Measurements from ENCODE around the gene OR52W1.

Gene OR52W1, protein sequence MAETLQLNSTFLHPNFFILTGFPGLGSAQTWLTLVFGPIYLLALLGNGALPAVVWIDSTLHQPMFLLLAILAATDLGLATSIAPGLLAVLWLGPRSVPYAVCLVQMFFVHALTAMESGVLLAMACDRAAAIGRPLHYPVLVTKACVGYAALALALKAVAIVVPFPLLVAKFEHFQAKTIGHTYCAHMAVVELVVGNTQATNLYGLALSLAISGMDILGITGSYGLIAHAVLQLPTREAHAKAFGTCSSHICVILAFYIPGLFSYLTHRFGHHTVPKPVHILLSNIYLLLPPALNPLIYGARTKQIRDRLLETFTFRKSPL

DNA sequence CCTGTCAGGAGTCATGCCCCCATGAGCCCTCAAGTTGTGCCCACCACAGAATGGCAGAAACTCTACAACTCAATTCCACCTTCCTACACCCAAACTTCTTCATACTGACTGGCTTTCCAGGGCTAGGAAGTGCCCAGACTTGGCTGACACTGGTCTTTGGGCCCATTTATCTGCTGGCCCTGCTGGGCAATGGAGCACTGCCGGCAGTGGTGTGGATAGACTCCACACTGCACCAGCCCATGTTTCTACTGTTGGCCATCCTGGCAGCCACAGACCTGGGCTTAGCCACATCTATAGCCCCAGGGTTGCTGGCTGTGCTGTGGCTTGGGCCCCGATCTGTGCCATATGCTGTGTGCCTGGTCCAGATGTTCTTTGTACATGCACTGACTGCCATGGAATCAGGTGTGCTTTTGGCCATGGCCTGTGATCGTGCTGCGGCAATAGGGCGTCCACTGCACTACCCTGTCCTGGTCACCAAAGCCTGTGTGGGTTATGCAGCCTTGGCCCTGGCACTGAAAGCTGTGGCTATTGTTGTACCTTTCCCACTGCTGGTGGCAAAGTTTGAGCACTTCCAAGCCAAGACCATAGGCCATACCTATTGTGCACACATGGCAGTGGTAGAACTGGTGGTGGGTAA, at the start of gene OR52W1:
OR52W1 (plus strand) TSS at position 51 of the 637 bp plus-strand sequence; CDS start at position 51, 0 bp downstream.
- no peak for DNase-seq

DNA sequence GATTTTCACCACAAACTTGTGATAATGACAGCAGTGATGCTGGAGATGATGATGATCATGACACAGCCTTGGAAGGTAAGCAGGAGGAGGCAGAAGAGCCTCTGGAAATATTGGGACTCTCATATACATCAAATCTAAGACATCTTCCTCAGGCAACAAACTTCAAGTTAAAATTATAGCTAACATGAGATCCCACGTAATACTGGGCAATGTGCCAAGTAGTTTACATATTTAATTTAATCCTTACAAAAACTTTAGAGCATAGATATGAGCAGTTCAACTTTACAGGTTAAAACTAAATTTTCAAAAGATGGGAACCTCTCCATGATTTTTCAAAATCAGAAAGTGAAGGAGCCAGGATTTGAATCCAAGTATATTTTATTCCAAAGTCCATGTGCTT, 47.9 kb upstream of the OR52W1 start:
- DNase-seq: no peak

DNA sequence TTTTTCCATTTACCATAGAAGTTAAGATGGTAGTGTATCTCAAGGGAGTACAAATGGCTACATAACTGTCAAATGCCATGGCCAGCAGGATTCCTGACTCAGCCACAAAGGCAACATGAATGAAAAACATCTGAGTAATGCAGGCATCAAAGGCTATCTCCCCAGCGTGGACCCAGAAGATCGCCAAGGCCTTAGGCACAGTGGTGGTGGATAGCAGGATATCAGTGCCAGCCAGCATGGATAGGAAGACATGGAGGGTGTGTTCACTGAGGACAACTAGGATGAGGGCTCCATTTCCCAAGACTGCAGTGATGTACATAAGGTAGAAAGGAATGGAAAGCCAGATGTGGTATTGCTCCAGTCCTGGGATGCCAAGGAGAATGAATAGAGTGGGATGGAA, 46.9 kb upstream of the OR52W1 start:
- DNase-seq: no peak

DNA sequence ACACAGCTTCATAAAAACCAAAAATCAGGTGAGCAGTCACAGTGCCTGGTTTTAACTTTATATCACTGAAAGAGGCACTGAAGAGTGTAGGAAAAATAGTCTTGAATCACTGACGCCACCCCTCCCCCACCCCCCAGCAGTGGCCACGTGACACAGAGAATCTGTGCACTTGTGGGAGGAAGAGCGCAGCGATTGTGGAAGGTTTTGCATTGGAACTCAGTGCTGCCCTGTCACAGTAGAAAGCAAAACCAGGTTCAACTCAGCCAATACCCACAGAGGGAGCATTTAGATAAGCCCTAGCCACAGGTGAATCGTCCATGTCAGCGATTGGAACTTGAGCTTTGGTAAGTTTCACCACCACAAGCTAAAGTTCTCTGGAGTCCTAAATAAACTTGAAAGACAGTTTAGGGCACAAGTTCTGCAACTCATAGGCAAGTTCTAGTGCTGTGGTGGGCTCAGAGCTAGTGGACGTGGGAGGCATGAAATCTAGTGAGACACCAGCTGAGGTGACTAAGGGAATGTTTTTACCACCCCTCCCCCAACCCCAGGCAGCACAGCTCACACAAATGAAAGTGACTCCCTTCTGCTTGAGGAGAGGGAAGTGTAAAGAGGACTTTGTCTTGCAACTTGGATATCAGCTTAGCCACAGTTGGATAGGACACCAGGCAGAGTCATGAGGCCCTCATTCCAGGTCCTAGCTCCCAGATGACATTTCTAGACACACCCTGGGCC, 42.2 kb upstream of the OR52W1 start:
- no peak for DNase-seq

DNA sequence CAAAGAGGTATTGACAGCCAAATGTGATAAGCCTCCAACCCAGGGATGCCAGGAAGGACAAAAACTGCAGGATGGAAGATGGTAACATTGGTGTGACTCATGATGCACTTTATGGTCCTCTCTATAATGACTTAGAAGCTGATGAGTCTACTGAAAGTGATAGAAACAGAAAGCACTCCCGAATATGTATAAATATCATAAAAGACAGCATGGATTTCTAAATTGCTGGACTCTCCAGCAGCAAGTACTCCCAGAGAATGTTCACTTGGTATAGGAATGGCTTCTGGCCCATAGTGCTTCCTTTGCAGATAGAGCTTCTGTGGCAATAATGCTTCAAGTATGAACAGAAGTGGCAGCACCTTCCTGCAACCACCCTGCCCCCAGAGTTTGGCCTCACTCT, 28.8 kb upstream of the OR52W1 start, which contains the start of gene OR52B2:
OR52B2 (minus strand) TSS at position 101 of the 400 bp plus-strand sequence; CDS start at position 101, 0 bp downstream.
- DNase-seq: no peak

DNA sequence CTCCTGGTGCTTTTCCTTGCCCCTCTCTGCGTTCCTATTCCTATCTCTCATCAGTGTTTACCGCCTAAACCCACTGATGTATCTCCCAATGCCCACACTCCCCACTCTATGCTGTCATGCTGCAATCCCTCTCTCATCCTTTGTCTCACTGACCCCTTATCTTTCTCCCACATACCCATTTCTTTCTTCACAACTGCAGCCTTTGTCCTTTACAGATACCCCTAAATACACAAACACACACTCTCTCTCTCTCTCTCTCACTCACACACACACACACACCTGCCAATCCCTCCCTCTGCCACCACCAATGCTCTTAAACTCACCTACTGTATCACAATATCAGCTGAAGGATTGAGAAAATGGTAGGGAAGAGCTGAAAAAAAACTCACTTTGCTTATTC, 23.6 kb upstream of the OR52W1 start:
- DNase-seq: no peak

DNA sequence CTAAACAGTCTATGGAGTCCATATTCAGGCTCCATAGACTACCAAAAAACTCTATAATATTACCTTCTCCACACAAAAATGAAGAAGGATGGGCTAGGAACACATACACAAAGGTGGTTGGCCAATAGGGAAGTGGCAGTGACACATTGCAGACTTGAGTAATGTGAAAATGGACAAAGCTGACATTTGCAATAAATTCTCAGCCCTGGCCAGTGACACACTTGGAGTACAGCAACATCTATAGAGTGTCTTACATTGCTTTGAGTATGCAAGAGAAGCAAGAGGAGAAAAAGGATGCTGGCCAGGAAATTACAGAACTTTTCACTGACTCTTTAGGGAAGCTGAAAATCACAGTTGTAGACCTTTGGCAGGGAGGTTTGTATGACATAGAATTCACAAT, 7.3 kb upstream of the OR52W1 start:
- no peak for DNase-seq

DNA sequence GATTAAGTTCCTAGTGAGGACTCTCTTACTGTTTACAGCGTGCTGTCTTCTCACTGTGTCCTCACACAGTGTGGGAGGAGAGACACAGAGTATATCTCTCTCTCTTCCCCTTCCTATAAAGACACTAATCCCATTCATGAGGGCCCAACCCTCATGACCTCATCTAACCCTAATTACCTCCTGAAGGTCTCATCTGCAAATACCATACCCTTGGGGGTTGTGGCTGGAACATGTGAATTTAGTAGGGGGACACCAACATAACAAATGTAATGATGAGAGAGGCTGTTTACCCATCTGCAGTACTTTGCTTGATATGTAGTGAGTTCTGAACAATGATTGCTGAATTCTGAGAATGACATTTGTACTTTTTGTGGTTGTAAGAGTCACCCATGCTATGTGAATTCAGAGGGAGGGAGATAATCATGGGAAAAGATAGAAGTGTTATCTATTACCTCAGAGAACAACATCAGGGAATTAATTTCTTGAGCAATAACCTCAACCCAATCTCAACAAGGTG, 4.9 kb upstream of the OR52W1 start:
- DNase-seq: no peak

DNA sequence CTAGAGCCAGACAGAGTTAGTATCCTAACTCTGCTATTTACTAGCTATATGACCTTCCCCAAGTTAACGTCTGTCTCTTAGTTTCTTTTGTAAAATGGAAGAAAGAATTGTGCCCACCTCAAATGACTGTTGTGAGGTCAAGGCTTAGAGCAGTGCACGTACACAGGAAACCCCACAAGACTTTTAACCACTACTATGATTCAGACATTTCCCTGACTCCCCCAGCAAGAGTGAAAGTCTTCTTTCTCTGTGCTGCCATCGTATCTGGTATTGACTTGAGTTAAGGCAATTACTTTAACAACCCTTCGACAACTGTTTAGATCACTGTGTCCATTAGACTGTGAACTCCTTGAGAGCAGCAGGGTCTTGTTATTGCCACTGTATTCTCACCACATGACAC, 2.6 kb upstream of the OR52W1 start:
- DNase-seq: no peak

DNA sequence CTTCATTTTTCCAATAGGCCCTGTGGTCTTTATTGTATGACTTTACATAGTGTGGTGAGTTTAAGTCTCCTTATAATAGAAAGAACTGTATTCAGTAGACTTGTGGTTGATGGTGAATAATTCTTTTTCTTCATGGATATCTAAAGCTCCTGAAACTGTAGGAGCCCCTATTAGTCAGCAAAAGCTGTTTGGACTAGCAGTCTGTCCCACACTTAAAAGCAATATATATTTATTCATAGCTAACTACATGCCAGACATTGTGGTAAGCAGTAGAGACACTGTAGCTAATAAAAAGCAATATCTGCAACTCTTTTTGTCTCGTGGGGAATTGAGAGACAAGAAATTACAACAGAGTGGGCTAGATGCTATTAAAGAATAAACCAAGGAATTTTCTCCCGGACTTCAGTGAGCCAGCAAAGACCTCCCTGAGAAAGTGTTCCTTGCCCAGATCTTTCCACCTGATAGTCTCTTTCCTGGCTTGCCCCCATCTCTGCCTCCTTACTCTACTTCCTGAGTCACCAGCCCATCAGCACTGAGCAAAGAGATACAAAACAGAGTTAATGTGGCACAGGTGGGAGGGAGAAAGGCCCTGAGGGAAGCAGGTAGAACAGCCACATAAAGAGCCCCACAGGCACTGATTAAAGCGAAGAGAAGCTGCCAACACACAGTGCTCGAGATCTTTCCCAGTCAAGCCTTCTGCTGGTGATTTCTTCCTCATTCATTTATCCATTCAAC, 1.4 kb upstream of the OR52W1 start:
- no peak for DNase-seq

DNA sequence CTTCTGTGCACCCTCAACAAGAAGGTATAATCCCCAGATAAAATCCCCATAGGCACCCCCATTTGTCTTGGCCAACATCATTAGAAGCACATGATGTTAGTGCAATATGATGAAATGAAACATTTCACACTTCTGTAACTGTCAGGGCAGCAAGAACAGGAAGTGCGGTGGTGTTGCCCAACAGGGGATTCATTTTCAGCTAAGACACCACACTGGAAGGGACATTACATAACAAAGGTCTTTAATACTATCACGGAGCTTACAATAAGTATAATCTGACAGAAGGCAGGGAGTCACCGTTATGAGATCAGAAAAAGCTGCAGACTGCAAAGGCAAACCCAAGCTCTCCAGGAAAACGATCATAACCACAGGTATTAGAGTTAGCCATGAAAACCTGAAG, 2.0 kb downstream of the OR52W1 start:
- no peak for DNase-seq

DNA sequence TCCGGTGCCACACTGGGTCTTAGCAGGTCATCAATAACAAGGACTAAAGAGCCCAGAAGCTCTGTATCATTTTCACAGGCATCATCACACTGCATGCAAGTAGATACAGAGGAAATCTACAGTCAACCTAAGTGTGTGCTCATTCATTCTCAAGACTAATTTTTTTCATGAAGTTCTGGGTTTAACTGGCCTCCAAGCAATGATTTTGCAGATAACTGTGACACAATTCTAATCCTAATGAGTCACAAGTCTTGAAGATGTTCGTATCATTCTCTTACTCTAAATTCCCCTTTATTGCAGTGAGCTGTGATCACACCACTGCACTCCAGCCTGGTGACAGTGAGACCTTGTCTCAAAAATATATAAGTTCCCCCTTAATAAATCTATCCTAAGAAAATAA, 2.5 kb downstream of the OR52W1 start:
- no peak for DNase-seq

DNA sequence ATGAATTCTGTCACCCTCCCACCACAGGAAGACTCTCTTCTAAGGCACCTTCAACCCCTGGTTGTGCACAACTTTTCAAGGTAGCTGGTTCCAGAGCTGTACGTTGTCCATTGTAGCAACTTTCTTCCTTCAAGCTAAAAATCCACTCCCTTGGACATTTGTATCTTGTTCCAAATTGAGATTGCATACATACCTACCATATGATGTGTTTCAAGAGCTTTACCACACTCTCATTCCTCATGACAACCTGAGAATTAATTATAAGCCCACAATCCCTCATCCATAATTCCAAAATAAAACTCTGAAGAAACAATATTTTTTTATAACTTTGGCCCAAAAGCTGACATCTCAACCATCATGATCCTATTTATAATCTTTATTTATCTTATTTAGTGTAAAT, 3.0 kb downstream of the OR52W1 start:
- no peak for DNase-seq

DNA sequence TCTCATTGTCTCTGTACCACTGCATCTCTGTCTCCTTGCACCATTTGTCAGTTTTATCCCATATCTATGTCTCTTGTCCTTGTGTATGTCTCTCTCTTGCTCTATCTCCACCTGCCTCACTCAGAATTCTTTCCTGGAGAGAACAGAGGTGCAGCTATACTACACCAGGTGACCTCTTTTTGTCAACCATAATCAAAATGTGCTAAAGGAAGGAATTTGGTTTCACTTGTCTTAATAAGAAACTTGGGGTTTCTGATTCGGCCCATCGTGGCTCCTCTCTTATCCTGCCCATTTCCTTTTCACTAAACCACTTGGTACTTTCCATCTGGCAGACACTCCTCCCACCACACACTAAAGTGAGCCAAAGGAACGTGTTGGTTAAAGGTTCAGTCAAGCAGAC, 4.3 kb downstream of the OR52W1 start:
- DNase-seq: no peak

DNA sequence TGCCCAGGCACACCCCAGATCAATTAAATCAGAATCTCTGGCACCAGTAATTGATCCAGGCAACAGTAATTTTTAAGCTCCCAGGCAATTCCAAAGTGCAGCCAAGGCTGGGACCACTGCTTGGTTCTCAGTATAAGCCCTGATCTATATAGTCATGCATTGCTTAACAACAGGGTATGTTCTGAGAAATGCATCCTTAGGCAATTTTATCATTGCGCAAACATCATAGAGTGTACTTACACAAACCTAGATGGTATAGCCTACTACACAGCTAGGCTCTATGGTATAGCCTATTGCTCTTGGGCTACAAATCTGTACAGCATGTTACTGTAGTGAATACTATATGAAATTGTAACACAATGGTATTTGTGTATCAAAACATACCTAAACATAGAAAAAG, 5.7 kb downstream of the OR52W1 start:
- no peak for DNase-seq

DNA sequence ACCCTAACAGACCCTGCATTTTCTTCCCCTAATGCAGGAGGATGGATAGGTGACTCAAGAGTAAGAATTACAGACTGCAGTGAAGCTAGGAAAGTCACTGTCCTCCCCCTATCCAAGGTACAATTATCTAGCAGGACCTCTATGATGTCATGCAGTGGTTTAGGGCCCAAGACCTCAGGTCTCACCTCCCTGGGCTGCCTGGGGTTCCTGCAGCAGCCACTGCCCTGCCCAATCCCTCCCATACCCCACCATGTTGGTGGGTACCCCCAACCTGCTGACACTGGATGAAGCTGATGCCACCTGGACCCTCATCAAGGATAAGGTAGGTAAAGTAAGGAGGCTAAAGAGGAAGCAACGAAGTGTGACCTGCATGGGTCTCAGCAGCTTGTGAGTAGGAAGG, 6.3 kb downstream of the OR52W1 start, which contains the start of gene C11orf42:
C11orf42 (plus strand) TSS at position 192 of the 400 bp plus-strand sequence; CDS start at position 251, 59 bp downstream.
- DNase-seq: no peak

DNA sequence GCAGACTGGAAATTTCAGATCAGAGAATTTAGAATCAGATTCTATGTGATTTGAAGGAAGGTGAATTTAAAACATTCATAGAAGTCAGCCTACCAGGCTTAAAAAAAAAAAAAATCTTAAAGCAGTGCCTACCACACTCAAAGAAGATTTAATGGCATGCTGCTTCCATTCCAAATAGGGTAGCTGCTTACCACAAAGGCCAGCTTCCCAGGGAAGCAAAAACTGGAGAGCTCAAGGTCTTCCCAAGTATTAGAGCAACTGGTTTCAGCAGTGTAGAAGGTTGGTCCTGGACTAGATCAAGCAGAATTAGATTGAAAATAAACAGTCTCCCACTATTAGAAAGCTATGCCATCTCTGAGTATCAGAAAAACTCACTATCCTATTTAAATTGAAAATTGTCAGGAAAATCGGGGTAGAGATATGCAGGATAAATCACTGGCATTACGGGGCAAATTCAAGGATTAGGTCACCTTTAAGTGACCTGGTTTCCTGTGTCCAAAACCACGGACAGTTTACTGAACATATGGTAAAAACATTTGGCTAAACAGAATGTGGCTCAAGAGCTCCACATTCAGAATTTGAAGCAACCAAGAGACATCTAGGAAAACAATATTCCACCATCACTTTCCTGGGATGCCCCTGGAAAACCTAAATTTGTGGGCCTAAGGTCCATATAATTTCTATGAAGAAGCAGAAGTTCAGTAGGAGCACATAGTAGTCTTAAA, 7.6 kb downstream of the OR52W1 start:
- DNase-seq: no peak

DNA sequence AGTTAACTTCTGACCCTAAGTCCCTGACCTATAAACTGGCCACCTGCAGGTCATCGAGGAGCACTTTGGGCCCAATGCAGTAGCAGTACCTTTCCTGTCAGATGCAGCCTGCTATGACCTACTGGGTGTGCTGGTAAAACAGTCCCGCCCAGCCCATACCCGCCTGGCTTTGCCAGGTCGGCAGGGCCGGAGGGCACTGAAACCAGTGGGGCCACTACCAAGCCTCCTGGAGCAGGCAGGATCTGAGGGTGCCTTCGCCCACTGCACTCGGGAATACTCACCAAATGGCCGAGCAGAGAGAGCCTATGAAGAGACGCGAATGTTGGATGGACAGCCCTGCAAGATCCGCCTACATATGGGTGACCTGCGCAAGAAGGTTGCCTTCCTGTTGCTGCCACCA, 10.8 kb downstream of the OR52W1 start:
- no peak for DNase-seq

DNA sequence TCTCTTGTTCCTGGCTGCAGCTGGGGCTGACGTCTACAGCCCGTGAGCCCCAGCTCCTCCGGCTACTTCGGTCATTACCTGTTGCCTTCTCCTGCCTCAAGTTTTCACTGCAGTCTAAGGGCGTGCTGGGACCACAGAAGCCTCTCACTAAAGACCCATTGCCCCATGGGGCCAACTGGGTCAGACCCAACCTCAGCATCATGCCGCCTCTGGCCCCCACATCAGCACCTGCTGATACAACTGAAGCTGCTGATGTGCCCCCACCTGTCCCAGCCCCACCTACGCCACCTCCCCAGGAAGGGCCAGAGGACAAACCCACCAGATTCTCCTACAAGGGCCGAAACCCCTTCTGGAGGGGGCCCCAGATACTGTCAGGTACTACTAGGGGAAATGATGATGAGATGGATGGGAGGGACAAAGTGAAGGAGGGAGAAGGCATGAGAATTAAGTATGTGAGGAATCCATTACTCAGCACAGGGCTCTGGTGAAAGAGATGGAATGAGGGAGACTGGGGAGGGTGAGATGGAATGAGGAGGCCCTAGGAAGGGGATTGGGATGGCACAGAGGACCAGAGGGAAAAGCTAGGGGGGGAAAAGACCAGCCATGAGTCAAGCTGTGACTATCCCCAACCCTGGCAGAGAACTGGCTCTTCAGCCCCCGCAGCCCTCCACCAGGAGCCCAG, 11.4 kb downstream of the OR52W1 start:
- DNase-seq: no peak

DNA sequence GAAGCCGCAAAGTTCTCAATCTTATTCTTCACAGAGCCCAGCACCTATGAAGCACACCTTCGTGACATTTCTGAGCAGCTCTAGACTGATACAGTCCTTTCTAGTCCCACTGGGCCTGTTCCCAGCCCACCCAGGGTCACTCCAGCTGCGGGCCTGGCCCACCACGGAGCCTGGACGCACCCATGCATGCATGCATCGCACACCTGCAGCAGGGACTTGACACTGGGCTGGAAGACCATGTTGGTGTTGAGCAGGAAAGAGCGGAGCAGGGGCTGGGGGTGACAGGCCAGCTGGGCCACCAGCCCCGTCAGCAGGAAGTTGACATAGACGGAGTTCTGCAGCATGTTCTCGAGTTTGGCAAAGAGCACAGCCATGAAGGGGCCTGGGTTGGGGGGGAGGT, 15.5 kb downstream of the OR52W1 start:
- no peak for DNase-seq

DNA sequence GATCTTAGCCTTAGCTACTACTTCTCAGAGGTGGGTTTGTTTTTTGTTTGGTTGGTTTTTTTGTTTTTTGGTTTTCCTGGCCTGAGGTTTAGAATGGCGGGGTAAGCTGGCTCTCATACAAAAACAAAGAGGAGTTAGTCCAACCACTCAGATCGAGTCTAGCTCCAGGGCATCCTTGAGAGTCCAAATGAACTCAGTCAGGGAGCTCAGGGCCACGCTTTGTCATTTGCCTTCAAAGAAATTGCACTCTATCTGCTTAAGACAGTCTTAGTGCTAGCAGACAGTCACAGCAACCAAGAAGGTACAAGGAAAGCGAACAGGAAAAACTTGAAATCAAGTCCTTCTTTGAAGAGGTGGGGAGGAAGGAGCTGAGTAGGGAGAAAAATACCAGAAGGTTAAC, 17.5 kb downstream of the OR52W1 start:
- DNase-seq: no peak

DNA sequence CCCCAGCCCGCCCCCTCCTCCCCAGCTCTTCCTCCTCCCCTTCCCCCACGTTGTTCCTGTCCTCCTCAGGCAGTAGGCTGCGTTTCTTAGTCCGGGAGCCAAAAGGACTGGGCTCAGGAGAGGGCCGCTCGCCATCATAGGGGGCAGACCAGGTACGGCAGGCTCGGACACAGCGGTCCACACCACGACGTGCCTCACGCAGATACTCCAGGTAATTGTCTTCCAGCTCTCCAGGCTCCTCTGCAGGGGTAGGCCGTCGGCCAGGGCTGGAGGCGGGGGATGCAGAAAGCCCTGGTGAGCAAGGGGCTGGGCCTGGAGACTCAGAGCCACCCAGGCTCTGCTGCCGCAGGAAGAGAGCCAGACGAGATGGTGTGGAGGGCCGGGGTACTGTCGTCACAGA, 18.7 kb downstream of the OR52W1 start:
- DNase-seq: no peak
